ENCODE measurements around the gene DNAL4.

DNA sequence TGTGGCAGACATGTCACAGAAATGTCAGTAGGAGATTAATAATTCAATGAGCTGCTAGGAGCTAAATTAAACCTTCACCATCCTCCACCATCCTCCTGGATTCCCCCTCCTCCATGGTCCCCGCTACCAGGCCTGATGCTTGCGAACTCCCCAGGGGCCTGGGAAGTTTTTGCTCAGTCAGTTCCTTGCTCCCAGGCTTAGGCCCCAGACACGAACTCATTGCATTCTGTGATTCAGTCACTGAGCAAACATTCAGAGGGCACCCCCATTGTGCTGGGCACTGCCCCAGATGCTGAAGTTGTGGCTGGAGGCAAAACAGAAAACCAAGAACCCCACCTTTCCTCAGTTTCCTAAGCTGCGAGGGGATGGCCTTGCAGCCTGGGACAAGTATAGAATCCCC is 35.5 kb upstream of the DNAL4 start:
- no peak for TF ChIP-seq POLR2A (IDR thresholded peaks at IDR 0.05)
- TF ChIP-seq, protein P1, sequence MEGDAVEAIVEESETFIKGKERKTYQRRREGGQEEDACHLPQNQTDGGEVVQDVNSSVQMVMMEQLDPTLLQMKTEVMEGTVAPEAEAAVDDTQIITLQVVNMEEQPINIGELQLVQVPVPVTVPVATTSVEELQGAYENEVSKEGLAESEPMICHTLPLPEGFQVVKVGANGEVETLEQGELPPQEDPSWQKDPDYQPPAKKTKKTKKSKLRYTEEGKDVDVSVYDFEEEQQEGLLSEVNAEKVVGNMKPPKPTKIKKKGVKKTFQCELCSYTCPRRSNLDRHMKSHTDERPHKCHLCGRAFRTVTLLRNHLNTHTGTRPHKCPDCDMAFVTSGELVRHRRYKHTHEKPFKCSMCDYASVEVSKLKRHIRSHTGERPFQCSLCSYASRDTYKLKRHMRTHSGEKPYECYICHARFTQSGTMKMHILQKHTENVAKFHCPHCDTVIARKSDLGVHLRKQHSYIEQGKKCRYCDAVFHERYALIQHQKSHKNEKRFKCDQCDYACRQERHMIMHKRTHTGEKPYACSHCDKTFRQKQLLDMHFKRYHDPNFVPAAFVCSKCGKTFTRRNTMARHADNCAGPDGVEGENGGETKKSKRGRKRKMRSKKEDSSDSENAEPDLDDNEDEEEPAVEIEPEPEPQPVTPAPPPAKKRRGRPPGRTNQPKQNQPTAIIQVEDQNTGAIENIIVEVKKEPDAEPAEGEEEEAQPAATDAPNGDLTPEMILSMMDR (IDR thresholded peaks at IDR 0.05), result no peak
- no peak for TF ChIP-seq EP300 (IDR thresholded peaks at IDR 0.05)
- TF ChIP-seq POLR2AphosphoS5 (IDR thresholded peaks at IDR 0.05), result no peak

Data from sigmoid colon (tissue), 4 donors.